Neural progenitor cell (in vitro differentiated cells): ENCODE data around the gene PLEKHG4.

Experiments
- CTCF ChIP-seq: fragments of 200-600 bp; sonication (generic); IDR thresholded peaks from 2 replicates; pipeline ENCODE4 v1.5.1; 2017; ENCODE audit warnings: antibody characterized with exemption, mild to moderate bottlenecking
- EZH2phosphoT487 ChIP-seq: fragments of 200-600 bp; sonication (generic); IDR thresholded peaks from 2 replicates; pipeline ENCODE4 v1.6.1; 2017; ENCODE audit warnings: antibody characterized with exemption

- TF ChIP-seq EZH2phosphoT487 (no peak), CTCF (no peak)
Observed at GRCh38 chr16:67250045-67250327, 29.3 kb upstream of the PLEKHG4 start.
